Muscle layer of duodenum (tissue), 2 donors: ENCODE data around the gene PLA2G4E.

Experiments
- H3K27ac ChIP-seq: one replicate; pipeline ENCODE4 v1.7.0; 2013; ENCODE audit warnings: mild to moderate bottlenecking, low read length
- H3K27me3 ChIP-seq: one replicate; pipeline ENCODE4 v1.7.0; 2013; ENCODE audit warnings: low read depth, mild to moderate bottlenecking, control low read depth, low read length
- H3K36me3 ChIP-seq, 2 donors: one replicate each; pipeline ENCODE4 v1.7.0; 2013; ENCODE audit warnings: low read length in 2 of 2, control low read depth in 1 of 2, mild to moderate bottlenecking in 1 of 2; ENCODE audit not compliant: insufficient read depth in 2 of 2, control insufficient read depth in 1 of 2
- H3K4me1 ChIP-seq, 2 donors: one replicate each; pipeline ENCODE4 v1.7.0; 2013; ENCODE audit warnings: low read length in 2 of 2, mild to moderate bottlenecking in 2 of 2, control low read depth in 1 of 2, moderate library complexity in 1 of 2; ENCODE audit not compliant: insufficient read depth in 2 of 2, control insufficient read depth in 1 of 2
- H3K4me3 ChIP-seq, 2 donors: one replicate each; pipeline ENCODE4 v1.7.0; 2013; ENCODE audit warnings: low read length in 2 of 2, low read depth in 1 of 2, mild to moderate bottlenecking in 1 of 2
- H3K9me3 ChIP-seq, 2 donors: one replicate each; pipeline ENCODE4 v1.7.0; 2013; ENCODE audit warnings: low read length in 2 of 2, control low read depth in 1 of 2, mild to moderate bottlenecking in 1 of 2; ENCODE audit not compliant: control insufficient read depth in 1 of 2
- donor health status: healthy.

The PLA2G4E gene

GRCh38 chr15:42012928-42013482 lies 7.8 kb downstream of the PLA2G4E start:
- Histone ChIP-seq H3K36me3 (no peaks in the 10 kb centered on the region), H3K27me3 (no peaks in the 10 kb centered on the region), H3K4me3 (no peak overlapping the region), H3K9me3 (no peaks in the 10 kb centered on the region), H3K27ac (no peak overlapping the region), H3K4me1 (no peaks in the 10 kb centered on the region)

DNA sequence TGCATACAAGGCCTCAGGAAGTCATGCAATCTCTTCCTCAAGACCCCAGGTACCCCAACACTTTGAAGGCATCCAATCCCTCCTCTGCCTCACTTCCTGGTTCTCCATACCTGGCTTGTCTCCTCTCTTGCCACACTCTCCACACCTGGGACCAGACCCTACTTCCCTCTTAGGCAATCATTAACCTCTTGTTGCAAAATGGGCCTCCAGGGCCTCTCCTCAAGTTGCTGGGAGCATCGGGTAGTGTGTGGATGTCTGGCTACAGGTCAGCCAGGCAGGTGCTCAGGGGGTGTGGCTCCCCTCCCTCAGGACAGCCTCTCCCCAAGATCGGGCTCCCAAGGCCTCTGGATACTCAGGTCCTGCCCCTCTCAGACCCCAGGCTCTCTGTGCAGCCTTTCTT lies 8.6 kb downstream of the PLA2G4E start:
- Histone ChIP-seq H3K27ac (no peak overlapping the region), H3K36me3 (no peaks in the 10 kb centered on the region)

DNA sequence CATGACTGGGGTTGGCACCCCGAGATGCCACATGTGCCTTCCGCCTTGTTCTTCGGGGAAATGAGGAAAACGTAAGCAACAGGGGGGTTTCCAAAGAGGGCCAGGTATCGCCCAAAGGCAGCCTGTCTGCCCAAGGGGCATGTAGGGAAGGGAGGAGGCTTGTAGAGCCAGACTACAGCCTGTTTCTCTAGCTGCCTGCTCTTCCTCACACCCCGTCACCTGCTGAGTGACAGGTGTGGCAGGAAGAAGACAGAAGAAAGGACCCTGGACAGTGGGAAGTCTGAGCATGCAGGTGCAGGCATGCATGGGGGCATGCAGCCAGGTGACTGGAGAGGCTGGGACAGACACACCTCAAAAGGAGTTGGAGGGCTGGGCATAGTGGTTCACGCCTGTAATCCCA lies 9.8 kb downstream of the PLA2G4E start:
- Histone ChIP-seq H3K9me3 (no peaks in the 10 kb centered on the region), H3K4me3 (no peak overlapping the region), H3K36me3 (no peaks in the 10 kb centered on the region), H3K27me3 (no peaks in the 10 kb centered on the region), H3K4me1 (no peaks in the 10 kb centered on the region), H3K27ac (no peak overlapping the region)

More for the DNA sequence above, 8.6 kb downstream of the PLA2G4E start:
- no peak overlapping the region for H3K4me3 ChIP-seq
- H3K4me1 ChIP-seq, result no peaks in the 10 kb centered on the region
- H3K27me3 ChIP-seq, result no peaks in the 10 kb centered on the region
- no peaks in the 10 kb centered on the region for H3K9me3 ChIP-seq

DNA sequence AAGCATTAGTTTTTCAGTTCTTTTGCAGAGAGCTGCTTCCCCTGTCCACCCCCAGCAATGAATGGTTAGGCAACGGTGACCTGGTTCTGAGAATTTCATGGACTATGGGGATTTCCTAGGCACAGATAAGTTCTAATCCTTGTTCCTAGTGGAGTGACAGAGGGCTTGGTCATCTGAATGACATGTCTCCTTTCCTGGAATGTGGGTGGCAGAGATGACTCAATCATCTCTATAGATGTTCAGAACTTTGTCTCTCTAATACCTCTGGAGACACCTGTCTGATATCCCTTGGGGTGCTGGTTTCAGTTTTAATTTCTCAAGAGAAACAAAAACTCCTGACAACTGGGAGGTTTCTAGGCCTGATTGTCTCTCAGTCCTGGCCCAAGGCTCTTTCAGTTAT lies 10.4 kb downstream of the PLA2G4E start:
- H3K4me1 ChIP-seq, result no peaks in the 10 kb centered on the region
- H3K4me3 ChIP-seq, result no peak overlapping the region
- no peaks in the 10 kb centered on the region for H3K36me3 ChIP-seq
- no peaks in the 10 kb centered on the region for H3K9me3 ChIP-seq
- no peaks in the 10 kb centered on the region for H3K27me3 ChIP-seq
- H3K27ac ChIP-seq, result no peak overlapping the region

- Histone ChIP-seq H3K27ac (no peak overlapping the region), H3K27me3 (no peaks in the 10 kb centered on the region), H3K36me3 (no peaks in the 10 kb centered on the region), H3K9me3 (no peaks in the 10 kb centered on the region), H3K4me3 (no peak overlapping the region), H3K4me1 (no peaks in the 10 kb centered on the region)
Observed at GRCh38 chr15:42009474-42009873, 11.4 kb downstream of the PLA2G4E start.

GRCh38 chr15:42009022-42009421 lies 11.8 kb downstream of the PLA2G4E start:
- H3K27me3 ChIP-seq, result no peaks in the 10 kb centered on the region

DNA sequence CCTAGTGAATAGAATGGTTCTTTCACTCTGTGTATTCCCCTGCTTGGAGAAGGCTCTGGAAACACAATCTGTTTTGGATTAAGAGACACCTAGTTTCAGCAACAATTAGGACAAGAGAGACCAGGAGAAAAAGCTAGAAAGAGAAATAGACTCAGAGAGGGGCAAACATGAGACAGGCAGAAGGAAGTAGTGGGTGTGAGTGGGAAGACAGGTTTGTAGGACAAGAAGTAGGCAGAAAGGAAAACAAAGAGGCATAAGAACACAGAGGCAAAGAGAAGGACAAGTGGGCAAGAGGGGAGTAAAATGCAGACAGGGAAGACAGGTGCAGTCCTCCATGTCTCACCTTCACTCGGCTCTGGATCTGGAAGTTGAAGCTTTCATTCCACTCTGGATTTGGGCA lies 13.5 kb downstream of the PLA2G4E start:
- no peaks in the 10 kb centered on the region for H3K27me3 ChIP-seq
- H3K27ac ChIP-seq, result no peak overlapping the region
- H3K4me3 ChIP-seq, result no peak overlapping the region

More at GRCh38 chr15:42009022-42009421, 11.8 kb downstream of the PLA2G4E start:
- Histone ChIP-seq H3K4me3 (no peak overlapping the region), H3K4me1 (no peaks in the 10 kb centered on the region), H3K9me3 (no peaks in the 10 kb centered on the region), H3K27ac (no peak overlapping the region), H3K36me3 (no peaks in the 10 kb centered on the region)

DNA sequence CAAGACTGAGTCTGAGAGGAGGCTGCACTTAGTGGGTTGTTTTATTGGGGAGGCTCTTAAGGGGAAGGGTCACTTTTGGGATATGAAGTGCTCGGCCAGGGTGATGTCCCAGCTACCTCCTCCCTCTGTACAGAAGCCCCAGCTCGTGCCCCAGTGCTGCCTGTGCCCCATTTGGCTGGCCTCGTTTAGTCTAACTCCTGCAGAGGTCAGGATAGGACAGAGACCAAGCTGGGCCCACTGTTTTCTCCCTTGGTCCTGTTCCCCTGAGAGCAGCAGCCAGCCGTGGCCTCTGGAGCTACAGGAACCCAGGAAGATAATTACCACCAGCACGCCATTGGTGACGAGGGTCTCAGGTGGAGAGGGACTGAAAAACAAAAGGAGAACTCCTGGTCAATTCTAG lies 18.5 kb downstream of the PLA2G4E start:
- Histone ChIP-seq H3K36me3 (no peaks in the 10 kb centered on the region), H3K27me3 (no peaks in the 10 kb centered on the region), H3K4me3 (no peak overlapping the region), H3K9me3 (no peaks in the 10 kb centered on the region), H3K27ac (no peak overlapping the region), H3K4me1 (no peaks in the 10 kb centered on the region)

More for the DNA sequence above, 13.5 kb downstream of the PLA2G4E start:
- no peaks in the 10 kb centered on the region for H3K4me1 ChIP-seq
- no peaks in the 10 kb centered on the region for H3K9me3 ChIP-seq
- H3K36me3 ChIP-seq, result no peaks in the 10 kb centered on the region

DNA sequence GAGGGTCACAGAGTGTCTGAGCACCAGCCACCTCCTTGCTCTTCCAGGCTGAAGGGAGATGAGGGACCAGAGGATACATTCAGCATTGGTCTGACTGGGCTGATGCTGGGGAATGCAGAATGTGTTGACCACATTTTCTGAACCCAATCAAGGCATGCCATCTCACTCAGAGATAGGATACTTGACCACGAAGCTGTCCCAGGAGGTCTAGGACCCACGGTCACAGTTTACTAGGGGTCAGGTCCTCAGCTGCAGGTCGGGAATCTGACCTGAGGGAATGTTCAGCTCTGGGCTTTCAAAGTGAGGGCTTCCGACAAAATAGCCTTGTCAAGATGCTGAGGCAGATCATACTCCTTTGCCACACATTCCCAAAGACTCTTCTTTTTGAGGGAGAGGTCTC lies 19.6 kb downstream of the PLA2G4E start:
- Histone ChIP-seq H3K9me3 (no peaks in the 10 kb centered on the region), H3K4me3 (no peak overlapping the region), H3K27ac (no peak overlapping the region), H3K36me3 (no peaks in the 10 kb centered on the region), H3K27me3 (no peaks in the 10 kb centered on the region), H3K4me1 (no peaks in the 10 kb centered on the region)

- Histone ChIP-seq H3K27ac (no peak overlapping the region), H3K9me3 (no peaks in the 10 kb centered on the region), H3K36me3 (no peaks in the 10 kb centered on the region), H3K4me1 (no peaks in the 10 kb centered on the region), H3K4me3 (no peak overlapping the region), H3K27me3 (no peaks in the 10 kb centered on the region)
Observed at GRCh38 chr15:41999290-42000285, 21.3 kb downstream of the PLA2G4E start.

DNA sequence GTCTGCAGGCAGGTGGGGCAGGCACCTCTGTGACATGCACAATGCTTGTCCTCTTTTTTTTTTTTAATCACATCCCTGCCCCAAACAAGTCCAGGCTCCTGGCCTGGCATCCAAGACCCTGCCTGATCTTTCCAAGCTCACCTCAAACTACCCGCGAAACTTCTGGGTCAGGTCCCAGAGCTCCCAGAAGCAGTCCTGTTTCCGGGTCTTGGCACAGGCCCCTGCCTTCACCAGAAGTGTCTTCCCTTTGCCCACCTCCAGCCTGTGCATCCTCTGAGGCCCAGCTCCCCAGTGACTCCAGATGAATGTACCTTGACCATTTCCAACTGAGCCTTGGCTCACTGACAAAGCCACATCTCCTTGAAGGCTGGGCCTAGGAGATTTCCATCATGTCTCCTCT lies 23.0 kb downstream of the PLA2G4E start:
- Histone ChIP-seq H3K27ac (no peak overlapping the region), H3K36me3 (no peaks in the 10 kb centered on the region), H3K9me3 (no peaks in the 10 kb centered on the region), H3K4me1 (no peaks in the 10 kb centered on the region), H3K27me3 (no peaks in the 10 kb centered on the region), H3K4me3 (no peak overlapping the region)
